HepG2 (cell line): ENCODE data around the gene KREMEN1. TPM values are rescaled to one million over a fixed set of nuclear protein-coding genes. Genes with fewer than 3 reads are reported as not detected.
A peak's percentile ranks its signal among the peaks of the same experiment; 100 is the strongest.

Experiments used
- ATAC-seq: fragments of 200-7000 bp; cut with Tn5 transposase; 3 replicates; pipeline ENCODE4 v1.9.1; 2020; ENCODE audit warnings: mild to moderate bottlenecking, moderate library complexity
- BruUV-seq: library from RNA; stranded (reverse); fragments of 400-500 nt; replicated peaks from 2 replicates; lab custom pipeline; 2021; lab: Mats Ljungman, UMichigan
- CTCF ChIA-PET: fragments of 300-600 bp; formaldehyde crosslinking; extraction: SDS; loops from one replicate; lab custom pipeline; 2021; ENCODE audit warnings: low total read pairs, inconsistent platforms, low intra/inter-chr PET ratio; lab: Yijun Ruan, JAX
- POLR2A ChIA-PET: fragments of 350-600 bp; sonication (Branson Sonifier 250); formaldehyde crosslinking; loops from one replicate; lab custom pipeline; 2020; ENCODE audit warnings: antibody characterized with exemption, inconsistent platforms; lab: Yijun Ruan, JAX
- DNase-seq: peaks from one replicate; pipeline ENCODE4 v3.0.0-alpha.2; 2015; ENCODE audit warnings: low spot score
- FAIRE-seq: peaks from 3 replicates; lab custom pipeline; 2011; peaks lifted over from hg19 to GRCh38; lab: Jason Lieb, UNC
- H2AFZ ChIP-seq: one replicate; pipeline ENCODE4 v1.6.1; 2011; ENCODE audit warnings: low read length, inconsistent platforms
- H3K27ac ChIP-seq: fragments of 300-600 bp; 3 replicates; pipeline ENCODE4 v1.8.0; 2011; ENCODE audit warnings: mixed run types, mild to moderate bottlenecking, mixed read lengths, low read length, inconsistent platforms; ENCODE audit not compliant: insufficient read depth; ENCODE audit errors: extremely low read length
- H3K27me3 ChIP-seq, 2 experiments: fragments of 200-600 bp in 1 of 2; 2 replicates in 1 of 2; 3 replicates in 1 of 2; pipeline versions ENCODE4 v1.6.0 to v1.8.0; 2011; ENCODE audit warnings: low read length in 2 of 2, mild to moderate bottlenecking in 2 of 2, moderate library complexity in 2 of 2, inconsistent platforms in 1 of 2; ENCODE audit not compliant: insufficient read depth in 2 of 2, control insufficient read depth in 1 of 2
- H3K36me3 ChIP-seq, 2 experiments: fragments of 200-600 bp in 1 of 2; replicated peaks in 1 of 2; 2 replicates in 1 of 2; 3 replicates in 1 of 2; pipeline versions ENCODE4 v1.5.1 to v1.8.0; 2011; ENCODE audit warnings: low read length in 2 of 2, inconsistent platforms in 1 of 2; ENCODE audit not compliant: insufficient read depth in 2 of 2, control insufficient read depth in 1 of 2
- H3K4me1 ChIP-seq: 2 replicates; pipeline ENCODE4 v1.5.1; 2012; ENCODE audit warnings: low read length, inconsistent platforms; ENCODE audit not compliant: insufficient read depth
- H3K4me2 ChIP-seq: 2 replicates; pipeline ENCODE4 v1.6.0; 2011; ENCODE audit warnings: low read depth, low read length, inconsistent platforms
- H3K4me3 ChIP-seq, 3 experiments: fragments of 200-600 bp in 1 of 3; sonication (generic), shearing (Covaris generic) in 1 of 3; replicated peaks in 1 of 3; 2 replicates each; pipeline ENCODE4 v1.5.1; 2011 to 2016; ENCODE audit warnings: low read length in 3 of 3, inconsistent platforms in 2 of 3, low read depth in 2 of 3, mild to moderate bottlenecking in 2 of 3, control low read depth in 1 of 3, mixed read lengths in 1 of 3; ENCODE audit not compliant: insufficient read depth in 1 of 3
- H3K79me2 ChIP-seq: one replicate; pipeline ENCODE4 v1.6.1; 2011; ENCODE audit warnings: low read length, inconsistent platforms; ENCODE audit not compliant: insufficient read depth
- H3K9ac ChIP-seq: 2 replicates; pipeline ENCODE4 v1.6.0; 2011; ENCODE audit warnings: mild to moderate bottlenecking, low read depth, low read length, inconsistent platforms; ENCODE audit not compliant: insufficient read depth
- H3K9me3 ChIP-seq: 2 replicates; pipeline ENCODE4 v1.5.1; 2012; ENCODE audit warnings: mild to moderate bottlenecking, low read length
- H4K20me1 ChIP-seq: 2 replicates; pipeline ENCODE4 v1.6.0; 2011; ENCODE audit warnings: inconsistent platforms, mild to moderate bottlenecking, low read length, moderate library complexity; ENCODE audit not compliant: insufficient read depth
- AGO2 ChIP-seq: fragments of 200-400 bp; formaldehyde crosslinking; optimal IDR thresholded peaks from 2 replicates; pipeline ENCODE3; 2017; ENCODE audit warnings: mild to moderate bottlenecking, low read depth, low read length, moderate library complexity
- MAZ ChIP-seq, 2 experiments: sonication (generic) in 1 of 2; formaldehyde crosslinking in 1 of 2; IDR thresholded peaks; 2 replicates each; pipeline versions ENCODE4 v1.5.0 to v1.6.1; 2012 to 2020; ENCODE audit warnings: low read depth in 2 of 2, mild to moderate bottlenecking in 2 of 2, borderline replicate concordance in 1 of 2, improper control_type of control experiment in 1 of 2, low read length in 1 of 2, missing genetic modification reagents in 1 of 2, moderate library complexity in 1 of 2
- NR2F1 ChIP-seq, 2 experiments: fragments of 450-650 bp in 1 of 2; formaldehyde crosslinking in 1 of 2; IDR thresholded peaks; 2 replicates each; pipeline versions ENCODE4 v1.5.0 to v1.6.1; 2016 to 2020; ENCODE audit warnings: mild to moderate bottlenecking in 1 of 2, missing compliant biosample characterization in 1 of 2, missing genetic modification reagents in 1 of 2, moderate library complexity in 1 of 2
- RBM22 ChIP-seq: fragments of 200-400 bp; formaldehyde crosslinking; optimal IDR thresholded peaks from 2 replicates; pipeline ENCODE3; 2017; ENCODE audit warnings: mild to moderate bottlenecking, low read length, moderate library complexity
- SMYD3 ChIP-seq: sonication (generic); formaldehyde crosslinking; IDR thresholded peaks from 2 replicates; pipeline ENCODE4 v1.8.1; 2023; ENCODE audit warnings: mild to moderate bottlenecking, missing genetic modification reagents
- ZBTB38 ChIP-seq: sonication (generic); formaldehyde crosslinking; IDR thresholded peaks from 2 replicates; pipeline ENCODE4 v1.5.1; 2020; ENCODE audit warnings: mild to moderate bottlenecking, missing genetic modification reagents
- WGBS: methylation state at CpG from one replicate; pipeline ENCODE4 v1.1.6; 2017; ENCODE audit warnings: low lambda C conversion rate; 5-methylcytosine and 5-hydroxymethylcytosine counted together
- in situ Hi-C: cut with HindIII; loops from 2 replicates; pipeline ENCODE4 v1.10.0; 2017; ENCODE audit warnings: low pct_unique_long_range_greater_than_20kb; ENCODE audit not compliant: extremely low pct_ligation_motif_present
- intact Hi-C: fragments of 100-400 bp; cut with micrococcal nuclease; formaldehyde crosslinking; loops from one replicate; pipeline ENCODE4 v1.10.0; 2022; ENCODE audit not compliant: unreplicated experiment
- polyA plus RNA-seq, 8 experiments: library from polyadenylated mRNA; depleted of rRNA in 3 of 8; stranded (reverse) in 7 of 8; unstranded in 1 of 8; fragments of >200 nt; fragmentation: Illumina TruSeq in 4 of 8; extraction: Trizol in 4 of 8; gene quantifications; 2 replicates each; pipeline versions ENCODE4 v1.2.1 to v1.2.3, GENCODE V29; 2011 to 2016; ENCODE audit warnings: low read depth in 4 of 8, missing spikeins in 1 of 8, mixed read lengths in 1 of 8; ENCODE audit not compliant: insufficient read depth in 1 of 8
- total RNA-seq, 5 experiments: library from RNA; depleted of rRNA; stranded (reverse); fragments of >200 nt; fragmentation: Illumina TruSeq; extraction: Trizol; gene quantifications; 2 replicates each; pipeline ENCODE4 v1.2.3, GENCODE V29; 2016; ENCODE audit warnings: low read depth in 1 of 5
- TF ChIP-seq, protein P1 (sequence below): IDR thresholded peaks from 2 replicates; pipeline ENCODE4 v1.6.1; 2016; ENCODE audit warnings: mild to moderate bottlenecking, missing biosample characterization, missing genetic modification reagents

KREMEN1 gene
- total and polyA plus RNA-seq, 2 of the 13 experiments (the other 11 are each of a cell fraction or from before 2014, with no cell fraction given) = 9.8 to 13.8 TPM

DNA sequence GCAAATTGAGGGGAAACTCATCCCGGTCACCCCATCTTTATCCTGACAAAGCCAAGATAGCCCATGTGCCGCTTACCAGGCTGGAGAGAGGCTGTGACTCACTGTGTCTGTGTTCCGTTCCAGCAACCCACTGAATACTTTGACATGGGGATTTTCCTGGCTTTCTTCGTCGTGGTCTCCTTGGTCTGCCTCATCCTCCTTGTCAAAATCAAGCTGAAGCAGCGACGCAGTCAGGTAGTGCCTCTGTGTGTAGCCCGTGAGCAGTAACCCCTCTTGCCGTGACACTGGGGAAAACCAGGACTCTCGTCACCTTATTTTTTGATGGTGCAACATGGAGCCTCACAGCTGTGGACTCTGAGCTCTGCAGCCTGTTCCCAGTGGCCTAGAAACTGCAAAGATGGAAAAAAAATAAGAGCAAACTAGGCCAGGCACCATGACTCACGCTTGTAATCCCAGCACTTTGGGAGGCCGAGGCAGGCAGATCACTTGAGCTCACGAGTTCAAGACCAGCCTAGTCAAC is 28.1 kb upstream of the KREMEN1 start (continued):
- TF ChIP-seq MAZ (IDR thresholded peaks at IDR 0.05; ENCODE audit: borderline replicate concordance, low read depth, low read length) (no peak), MAZ (CRISPR knock-in tag; IDR thresholded peaks at IDR 0.05; ENCODE audit: low read depth) (no peak), NR2F1 (CRISPR knock-in tag; IDR thresholded peaks at IDR 0.05) (no peak)

DNA sequence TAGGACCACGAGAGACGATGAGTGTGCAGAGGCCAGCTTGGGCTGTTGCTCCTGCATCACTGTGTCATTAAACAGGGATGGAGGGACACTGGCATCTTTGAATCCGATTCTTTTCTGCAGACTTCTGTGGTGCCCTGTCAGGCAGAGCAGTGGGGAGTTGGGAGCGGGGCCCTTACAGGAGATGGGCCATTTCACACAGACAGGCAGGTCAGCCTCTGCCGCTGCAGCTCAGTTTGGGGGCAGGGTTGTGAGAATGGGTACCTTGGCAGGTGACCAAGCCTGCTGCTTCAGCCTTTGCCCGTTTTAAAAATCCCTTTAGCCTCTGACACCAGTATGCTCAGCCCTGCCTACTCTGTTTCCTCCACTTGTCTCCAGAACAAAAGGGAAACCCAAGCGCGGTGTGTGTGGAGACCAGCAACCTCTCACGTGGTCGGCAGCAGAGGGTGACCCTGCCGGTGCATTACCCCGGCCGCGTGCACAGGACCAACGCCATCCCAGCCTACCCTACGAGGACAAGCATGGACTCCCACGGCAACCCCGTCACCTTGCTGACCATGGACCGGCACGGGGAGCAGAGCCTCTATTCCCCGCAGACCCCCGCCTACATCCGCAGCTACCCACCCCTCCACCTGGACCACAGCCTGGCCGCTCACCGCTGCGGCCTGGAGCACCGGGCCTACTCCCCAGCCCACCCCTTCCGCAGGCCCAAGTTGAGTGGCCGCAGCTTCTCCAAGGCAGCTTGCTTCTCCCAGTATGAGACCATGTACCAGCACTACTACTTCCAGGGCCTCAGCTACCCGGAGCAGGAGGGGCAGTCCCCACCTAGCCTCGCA is 23.8 kb upstream of the KREMEN1 start:
- BruUV-seq = no TSS peak

More for the DNA sequence above, 23.8 kb upstream of the KREMEN1 start:
- no peak overlapping the region for H3K4me3 ChIP-seq
- no peaks in the 10 kb centered on the region for H3K27me3 ChIP-seq
- no peak overlapping the region for H3K27ac ChIP-seq
- in situ Hi-C loops = no loop called here
- peaks cover 26% of the 10 kb centered on the region for H3K4me1 ChIP-seq
- peaks cover 53 to 72% of the 10 kb centered on the region in 2 experiments for H3K36me3 ChIP-seq
- ChIA-PET CTCF (no interaction called here), POLR2A (no interaction called here)
- WGBS = 96% methylated on average over 28 of the region's 31 CpGs
- H3K4me2 ChIP-seq = no peak overlapping the region
- intact Hi-C loops = no loop called here
- H3K9ac ChIP-seq = no peak overlapping the region
- TF ChIP-seq AGO2 = peak; percentile 70
- TF ChIP-seq SMYD3 = no peak
- TF ChIP-seq ZBTB38 (CRISPR knock-in tag) = 0 out of 2 replicates have a peak, but pooled peaks have one; percentile 7
- peak; percentile 92 for TF ChIP-seq RBM22
- TF ChIP-seq, protein P1, sequence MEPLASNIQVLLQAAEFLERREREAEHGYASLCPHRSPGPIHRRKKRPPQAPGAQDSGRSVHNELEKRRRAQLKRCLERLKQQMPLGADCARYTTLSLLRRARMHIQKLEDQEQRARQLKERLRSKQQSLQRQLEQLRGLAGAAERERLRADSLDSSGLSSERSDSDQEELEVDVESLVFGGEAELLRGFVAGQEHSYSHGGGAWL (CRISPR knock-in tag) = no peak
- DNase-seq (no peak), FAIRE-seq (no peak), ATAC-seq (no peak)
- H3K79me2 ChIP-seq = no peaks in the 10 kb centered on the region
- no peaks in the 10 kb centered on the region for H3K9me3 ChIP-seq
- peaks cover 5% of the 10 kb centered on the region; the same call in 1 of the 2 replicates for H4K20me1 ChIP-seq
- no peak overlapping the region for H2AFZ ChIP-seq
